ENCODE results near the gene GRB10.

DNA sequence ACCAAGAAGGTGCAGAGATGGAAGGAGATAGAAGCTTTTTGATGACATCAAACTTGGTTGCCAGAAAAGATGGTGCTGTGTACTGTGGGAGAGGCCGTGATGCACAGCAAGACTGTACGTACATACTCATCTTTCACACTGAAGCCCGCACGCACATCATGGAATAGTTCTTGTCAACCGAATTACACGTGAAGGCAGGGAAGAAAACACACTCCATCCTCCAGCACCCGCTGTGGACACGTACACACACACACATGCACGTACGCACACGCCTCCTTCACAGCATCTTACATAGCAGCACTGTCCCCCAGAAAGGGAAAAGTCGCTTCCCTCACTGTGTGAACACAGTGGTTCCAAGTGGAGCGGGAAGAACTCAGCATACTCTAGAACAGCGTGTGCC, 163.0 kb downstream of the GRB10 start:
- TF ChIP-seq CTCF (IDR thresholded peaks at IDR 0.05) (no peak), POLR2A (IDR thresholded peaks at IDR 0.05) (no peak)

Measured in breast epithelium (tissue), 3 donors.